SIG-M5 treated with dmso at 0.1 percent for 504 hours (cell line): ENCODE data around the gene S100A9.
"Not testable (repeated sequence)": the region's sequence is repeated elsewhere in the genome, so short reads cannot be mapped to it uniquely, and the experiment has no call there.

Experiments used
- DNase-seq: peaks from one replicate; lab custom pipeline; 2025; ENCODE audit not compliant: unreplicated experiment; lab: John Stamatoyannopoulos, UW

S100A9 gene

GRCh38 chr1:153357853-153358690 lies at the start of gene S100A9:
Gene S100A9 (plus strand): TSS chr1:153357854. CDS start chr1:153358284, 430 bp downstream.
- peak; percentile 86 for DNase-seq

GRCh38 chr1:153308540-153308939 lies 49.1 kb upstream of the S100A9 start:
- no peak for DNase-seq

GRCh38 chr1:153309441-153309840 lies 48.2 kb upstream of the S100A9 start:
- DNase-seq: no peak

DNA sequence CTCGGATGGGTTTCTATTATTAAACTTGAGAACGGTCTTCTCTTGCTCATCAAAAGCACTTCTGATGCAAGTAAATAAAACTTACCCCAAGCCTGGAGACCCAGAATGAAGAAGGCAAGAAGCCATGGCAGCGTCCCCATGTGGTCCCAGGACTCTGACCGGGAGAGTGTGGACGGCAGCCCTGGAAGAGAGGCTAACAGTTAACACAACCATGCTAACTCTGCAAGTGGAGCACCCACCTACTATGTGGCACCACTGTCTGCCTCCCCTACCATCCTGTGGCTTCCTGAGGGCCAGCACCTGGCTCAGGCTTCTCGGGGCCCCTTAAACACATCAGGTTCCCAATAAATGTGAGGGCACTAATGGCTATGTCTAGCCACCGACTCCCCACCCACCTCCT lies 47.1 kb upstream of the S100A9 start:
- no peak for DNase-seq

DNA sequence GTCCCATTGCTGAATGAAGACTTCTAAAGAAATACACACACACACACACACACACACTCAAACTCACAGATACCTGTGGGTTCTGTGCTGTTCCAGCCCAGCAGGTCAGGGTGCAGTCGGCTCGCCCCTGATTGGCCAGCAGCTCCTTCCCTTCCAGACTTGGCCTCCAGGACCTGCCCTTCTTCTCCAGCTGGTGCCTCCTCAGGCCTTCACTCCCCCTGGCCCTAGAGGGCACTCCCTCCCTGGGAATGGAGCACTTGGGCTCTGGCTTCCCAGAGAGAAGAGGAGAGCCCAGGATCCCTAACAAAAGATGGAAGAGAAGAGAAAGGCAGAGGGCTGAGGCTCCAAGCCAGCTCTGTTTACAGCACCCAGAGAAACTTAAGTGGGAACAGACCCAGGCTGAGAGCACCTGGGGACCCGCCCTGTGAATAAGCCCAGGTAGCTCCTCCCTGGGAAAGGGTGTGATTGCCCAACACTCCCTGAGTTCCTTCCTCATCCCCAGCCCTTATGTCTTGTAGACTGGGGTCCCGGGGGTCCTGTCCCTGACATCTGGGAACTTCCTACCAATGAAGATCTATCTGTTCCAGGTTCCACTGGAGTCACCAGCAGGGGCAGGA lies 45.0 kb upstream of the S100A9 start, which contains the start of gene PGLYRP3:
TSS of gene PGLYRP3 (minus strand) at position 383 of the 617 bp plus-strand sequence. CDS start 2,287 bp downstream, outside the sequence.
- no peak for DNase-seq

GRCh38 chr1:153313288-153313687 lies 44.4 kb upstream of the S100A9 start:
- no peak for DNase-seq

DNA sequence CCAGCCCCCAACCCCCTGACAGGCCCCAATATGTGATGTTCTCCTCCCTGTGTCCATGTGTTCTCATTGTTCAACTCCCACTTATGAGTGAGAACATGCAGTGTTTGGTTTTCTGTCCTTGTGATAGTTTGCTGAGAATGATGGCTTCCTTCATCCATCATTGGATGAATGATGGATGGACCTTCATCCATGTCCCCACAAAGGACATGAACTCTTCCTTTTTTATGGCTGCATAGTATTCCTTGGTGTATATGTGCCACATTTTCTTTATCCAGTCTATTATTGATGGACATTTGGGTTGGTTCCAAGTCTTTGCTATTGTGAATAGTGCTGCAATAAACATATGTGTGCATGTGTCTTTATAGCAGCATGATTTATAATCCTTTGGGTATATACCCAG lies 43.3 kb upstream of the S100A9 start:
- not testable (repeated sequence) for DNase-seq

DNA sequence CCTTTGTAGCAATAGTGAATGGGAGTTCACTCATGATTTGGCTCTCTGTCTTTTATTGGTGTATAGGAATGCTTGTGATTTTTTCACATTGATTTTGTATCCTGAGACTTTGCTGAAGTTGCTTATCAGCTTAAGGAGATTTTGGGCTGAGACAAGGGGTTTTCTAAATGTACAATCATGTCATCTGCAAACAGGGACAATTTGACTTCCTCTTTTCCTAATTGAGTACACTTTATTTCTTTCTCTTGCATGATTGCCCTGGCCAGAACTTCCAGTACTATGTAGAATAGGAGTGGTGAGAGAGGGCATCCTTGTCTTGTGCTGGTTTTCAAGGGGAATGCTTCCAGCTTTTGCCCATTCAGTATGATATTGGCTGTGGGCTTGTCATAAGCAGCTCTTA lies 41.6 kb upstream of the S100A9 start:
- not testable (repeated sequence) for DNase-seq

DNA sequence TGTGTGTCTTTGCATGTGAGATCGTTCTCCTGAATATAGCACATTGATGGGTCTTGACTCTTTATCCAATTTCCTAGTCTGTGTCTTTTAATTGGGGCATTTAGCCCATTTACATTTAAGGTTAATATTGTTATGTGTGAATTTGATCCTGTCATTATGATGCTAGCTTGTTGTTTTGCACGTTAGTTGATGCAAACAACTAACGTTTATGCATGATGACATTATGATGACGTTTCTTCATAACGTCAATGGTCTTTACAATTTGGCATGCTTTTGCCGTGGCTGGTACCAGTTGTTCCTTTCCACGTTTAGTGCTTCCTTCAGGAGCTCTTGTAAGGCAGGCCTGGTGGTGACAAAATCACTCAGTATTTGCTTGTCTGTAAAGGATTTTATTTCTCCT lies 39.5 kb upstream of the S100A9 start:
- not testable (repeated sequence) for DNase-seq

DNA sequence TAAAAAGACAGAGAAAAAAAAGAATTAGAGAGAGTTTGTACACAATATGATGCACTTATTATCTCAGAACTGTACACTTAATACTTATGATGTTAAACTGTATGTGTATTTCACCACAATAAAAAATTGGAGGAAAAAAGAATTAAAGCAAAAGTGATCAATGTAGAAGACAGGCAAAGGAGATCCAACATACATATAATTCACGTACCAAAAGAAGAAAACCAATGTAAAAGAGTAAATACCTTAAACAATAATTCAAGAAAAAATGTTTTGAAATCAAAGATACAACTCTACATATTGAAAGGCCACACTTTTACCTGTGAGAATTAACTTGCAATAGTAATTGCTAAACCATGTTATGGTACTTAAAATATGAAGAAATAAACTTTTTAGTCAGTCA lies 35.1 kb upstream of the S100A9 start:
- no peak for DNase-seq

DNA sequence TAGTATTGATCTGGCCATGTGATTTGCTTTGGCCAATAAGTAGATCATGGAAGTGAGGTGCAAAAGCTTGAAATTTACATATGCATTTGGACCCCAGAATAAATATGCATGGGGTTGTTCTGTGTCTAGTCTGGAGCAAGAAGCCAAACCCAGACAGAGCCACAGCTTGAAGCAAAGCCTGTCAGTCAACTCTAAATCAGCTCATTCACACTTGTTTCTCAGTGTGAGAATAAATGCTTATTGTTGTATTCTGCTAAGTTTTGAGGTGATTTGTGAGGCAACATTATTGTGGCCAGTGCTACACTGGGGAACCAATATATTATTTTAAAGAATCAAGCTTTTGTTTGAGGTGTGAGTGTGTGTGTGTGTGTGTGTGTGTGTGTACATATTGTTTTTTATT lies 32.7 kb upstream of the S100A9 start:
- DNase-seq: no peak

DNA sequence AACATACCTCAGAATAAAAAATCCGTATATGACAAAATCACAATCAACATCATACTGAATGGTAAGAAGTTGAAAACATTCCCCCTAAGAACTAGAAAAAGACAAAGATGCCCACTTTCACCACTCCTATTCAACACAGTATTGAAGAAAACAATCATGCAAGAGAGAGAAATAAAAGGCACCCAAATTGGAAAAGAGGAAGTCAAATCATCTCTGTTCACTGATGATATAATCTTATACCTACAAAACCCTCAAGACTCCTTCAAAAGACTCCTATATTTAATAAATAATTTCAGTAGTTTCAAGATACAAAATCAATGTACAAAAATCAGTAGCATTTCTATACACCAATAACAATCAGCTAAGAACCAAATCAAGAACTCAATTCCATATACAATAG lies 23.8 kb upstream of the S100A9 start:
- DNase-seq: no peak

GRCh38 chr1:153336650-153337049 lies 21.0 kb upstream of the S100A9 start:
- no peak for DNase-seq

GRCh38 chr1:153337980-153338853 lies 19.4 kb upstream of the S100A9 start:
- DNase-seq: no peak

DNA sequence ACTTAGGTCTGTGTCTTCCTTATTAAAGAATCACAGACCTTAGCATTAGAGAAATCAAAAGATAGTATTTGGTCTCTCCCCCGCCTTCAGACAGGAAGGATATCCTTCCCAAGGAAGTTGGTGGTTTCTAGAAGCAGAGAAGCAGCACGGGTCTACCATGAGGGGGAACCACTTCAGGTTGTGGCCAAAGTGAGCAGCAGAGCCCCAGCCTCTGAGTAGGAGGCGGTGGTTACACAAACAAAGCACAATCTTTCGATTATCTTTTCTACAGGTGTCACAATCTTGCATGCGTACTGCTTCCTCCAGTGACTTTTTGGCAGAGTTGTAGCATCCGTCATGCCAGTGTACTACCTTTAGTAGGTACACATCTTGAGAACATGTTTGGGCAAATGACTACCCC lies 17.9 kb upstream of the S100A9 start:
- no peak for DNase-seq

- DNase-seq: no peak
These were observed 17.3 kb upstream of the S100A9 start for GRCh38 chr1:153340356-153340755.

DNA sequence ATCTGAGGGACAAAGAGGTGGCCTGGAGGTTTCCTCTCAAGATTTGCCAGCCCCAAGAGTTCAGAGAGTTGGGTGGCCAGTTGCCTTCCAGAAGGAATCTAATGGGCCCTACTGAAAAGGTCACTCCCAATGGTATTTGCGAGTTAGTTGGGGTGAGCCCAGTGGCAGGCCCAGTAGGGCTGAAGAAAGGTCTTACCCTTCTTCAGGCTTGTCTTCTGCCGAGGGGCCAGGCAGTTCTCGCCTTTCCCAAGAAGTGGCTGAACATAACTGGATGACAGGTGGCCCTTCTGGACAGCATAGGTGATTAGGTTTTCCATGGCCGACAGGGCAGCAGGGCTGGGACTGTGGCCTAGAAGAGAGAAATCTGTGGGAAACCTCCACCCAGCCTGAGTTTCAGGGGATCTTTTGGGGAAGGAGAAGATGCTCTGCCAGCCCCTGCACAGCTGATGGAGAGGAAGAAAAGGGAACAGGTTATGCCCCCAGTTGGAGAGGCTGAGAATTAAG lies 16.2 kb upstream of the S100A9 start:
- DNase-seq: no peak

- no peak for DNase-seq
These were observed 15.5 kb upstream of the S100A9 start for GRCh38 chr1:153342178-153342577.

DNA sequence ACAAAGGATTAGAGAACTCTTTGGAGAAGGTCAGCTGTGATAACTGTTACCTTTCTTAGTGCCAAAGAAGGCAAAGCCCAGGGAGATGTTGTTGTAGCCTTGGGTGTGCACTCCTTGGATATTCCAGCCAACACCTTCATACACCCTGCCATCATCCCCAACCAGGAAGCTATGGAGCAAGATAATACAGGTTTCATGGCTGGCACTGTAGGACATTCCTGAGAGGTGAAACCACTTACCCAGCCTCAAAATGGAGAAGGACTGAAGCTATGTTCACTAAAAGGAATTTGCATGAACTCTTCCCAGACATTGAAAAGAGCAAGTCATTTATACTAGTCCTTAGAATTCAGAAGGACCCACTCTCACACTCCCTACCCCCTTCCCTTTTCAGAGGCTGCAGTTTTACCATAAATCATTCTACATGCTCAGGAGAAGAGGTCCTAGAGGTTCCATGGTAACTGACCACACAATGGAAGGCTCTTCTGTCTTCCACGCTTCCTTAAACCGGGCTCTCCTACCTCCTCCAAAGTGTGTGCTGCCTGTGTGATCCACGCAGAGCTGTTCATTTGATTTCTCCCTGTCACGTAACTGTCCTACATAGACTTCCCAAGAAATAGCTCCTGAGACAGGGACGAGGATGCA lies 14.5 kb upstream of the S100A9 start:
- no peak for DNase-seq

- no peak for DNase-seq
These were observed 13.6 kb upstream of the S100A9 start for GRCh38 chr1:153343811-153344717.
